Retinal pigment epithelial cell (primary cell): ENCODE data around the gene SCYL1.
A peak's percentile ranks its signal among the peaks of the same experiment; 100 is the strongest.

Experiments used
- DNase-seq: peaks from one replicate; pipeline ENCODE4 v3.0.0-alpha.2; 2010; ENCODE audit warnings: low read depth
- H3K4me3 ChIP-seq: 2 replicates; pipeline ENCODE4 v1.5.1; 2011; ENCODE audit warnings: mild to moderate bottlenecking, low read length, control low read depth, moderate library complexity
- CTCF ChIP-seq: conservative IDR thresholded peaks from 2 replicates; pipeline ENCODE4 v1.5.1; 2011; ENCODE audit warnings: low read depth, low read length, control low read depth, inconsistent platforms

The SCYL1 gene

GRCh38 chr11:65546217-65546958 lies 21.5 kb downstream of the SCYL1 start:
- no peak for TF ChIP-seq CTCF
- H3K4me3 ChIP-seq: no peak overlapping the region
- DNase-seq: no peak

- DNase-seq: no peak
- no peak for TF ChIP-seq CTCF
- no peak overlapping the region for H3K4me3 ChIP-seq
Measured at GRCh38 chr11:65547446-65548125, 22.7 kb downstream of the SCYL1 start.

- DNase-seq: no peak
- no peak for TF ChIP-seq CTCF
- no peak overlapping the region for H3K4me3 ChIP-seq
Measured at GRCh38 chr11:65548395-65548794, 23.5 kb downstream of the SCYL1 start.

- TF ChIP-seq CTCF: no peak
- no peak for DNase-seq
Measured at GRCh38 chr11:65549096-65549495, 24.2 kb downstream of the SCYL1 start.

GRCh38 chr11:65551572-65552387 lies 26.9 kb downstream of the SCYL1 start:
- TF ChIP-seq CTCF: peak; percentile 63
- H3K4me3 ChIP-seq: no peak overlapping the region
- no peak for DNase-seq

More at GRCh38 chr11:65549096-65549495, 24.2 kb downstream of the SCYL1 start:
- no peak overlapping the region for H3K4me3 ChIP-seq

- H3K4me3 ChIP-seq: no peak overlapping the region
- no peak for DNase-seq
- no peak for TF ChIP-seq CTCF
Measured at GRCh38 chr11:65552388-65552951, 27.6 kb downstream of the SCYL1 start.
